Loucy (cell line): Measurements from ENCODE around the gene DOCK10.
A peak's percentile ranks its signal among the peaks of the same experiment; 100 is the strongest.

Source experiments
- H2AFZ ChIP-seq: fragments of 200-600 bp; sonication (generic); 2 replicates; pipeline ENCODE4 v1.6.0; 2016; ENCODE audit warnings: antibody characterized with exemption, mild to moderate bottlenecking, low read length, moderate library complexity
- H3F3A ChIP-seq: fragments of 200-600 bp; 2 replicates; pipeline ENCODE4 v1.6.0; 2016; ENCODE audit warnings: antibody characterized with exemption, low read depth, mild to moderate bottlenecking
- H3K27me3 ChIP-seq: fragments of 200-600 bp; sonication (generic); 2 replicates; pipeline ENCODE4 v1.6.1; 2014; ENCODE audit warnings: low read length, mild to moderate bottlenecking; ENCODE audit not compliant: insufficient read depth, poor library complexity, severe bottlenecking
- H3K36me3 ChIP-seq: fragments of 200-600 bp; sonication (generic); 2 replicates; pipeline ENCODE4 v1.6.1; 2016; ENCODE audit warnings: low read length; ENCODE audit not compliant: insufficient read depth
- H3K4me1 ChIP-seq: fragments of 200-600 bp; sonication (generic); 2 replicates; pipeline ENCODE4 v1.5.1; 2014; ENCODE audit warnings: low read length, mild to moderate bottlenecking; ENCODE audit not compliant: insufficient read depth, poor library complexity, severe bottlenecking
- H3K4me2 ChIP-seq: fragments of 200-600 bp; sonication (generic); 2 replicates; pipeline ENCODE4 v1.6.0; 2014; ENCODE audit warnings: antibody characterized with exemption, low read length, low read depth, mild to moderate bottlenecking; ENCODE audit not compliant: poor library complexity, severe bottlenecking
- H3K4me3 ChIP-seq: fragments of 200-600 bp; sonication (generic); 2 replicates; pipeline ENCODE4 v1.5.1; 2014; ENCODE audit warnings: low read length, mild to moderate bottlenecking, mixed read lengths; ENCODE audit not compliant: poor library complexity, severe bottlenecking
- H3K79me2 ChIP-seq: fragments of 200-600 bp; sonication (generic); 2 replicates; pipeline ENCODE4 v1.6.1; 2014; ENCODE audit warnings: low read length; ENCODE audit not compliant: insufficient read depth
- H3K9ac ChIP-seq: fragments of 200-600 bp; sonication (generic); 2 replicates; pipeline ENCODE4 v1.6.0; 2014; ENCODE audit warnings: mild to moderate bottlenecking, low read depth, low read length, moderate library complexity; ENCODE audit not compliant: poor library complexity, severe bottlenecking
- H3K9me2 ChIP-seq: fragments of 200-600 bp; sonication (generic); replicated peaks from 2 replicates; pipeline ENCODE4 v1.6.1; 2016; ENCODE audit warnings: low read depth, low read length, mixed read lengths
- H3K9me3 ChIP-seq: fragments of 200-600 bp; sonication (generic); 2 replicates; pipeline ENCODE4 v1.6.1; 2014; ENCODE audit warnings: mild to moderate bottlenecking, antibody characterized with exemption, low read length, low read depth; ENCODE audit not compliant: insufficient read depth
- H4K20me1 ChIP-seq: fragments of 200-600 bp; sonication (generic); 2 replicates; pipeline ENCODE4 v1.6.0; 2014; ENCODE audit warnings: antibody characterized with exemption, low read length, mild to moderate bottlenecking; ENCODE audit not compliant: insufficient read depth, poor library complexity, severe bottlenecking
- CTCF ChIP-seq: fragments of 200-600 bp; sonication (generic); conservative IDR thresholded peaks from 2 replicates; pipeline ENCODE4 v1.5.1; 2014; ENCODE audit warnings: mild to moderate bottlenecking, antibody characterized with exemption, low read length
- EZH2phosphoT487 ChIP-seq: fragments of 200-600 bp; IDR thresholded peaks from 2 replicates; pipeline ENCODE4 v1.6.1; 2018; ENCODE audit warnings: antibody characterized with exemption, mild to moderate bottlenecking, moderate library complexity, borderline replicate concordance

Gene DOCK10

GRCh38 chr2:225030893-225031292, 11.4 kb downstream of the DOCK10 start:
- no peaks in the 10 kb centered on the region for H3K36me3 ChIP-seq
- no peak overlapping the region for H3K9ac ChIP-seq
- TF ChIP-seq EZH2phosphoT487: no peak
- TF ChIP-seq CTCF: no peak
- no peaks in the 10 kb centered on the region for H3K9me2 ChIP-seq
- H3K4me1 ChIP-seq: peaks cover 60% of the 10 kb centered on the region
- H4K20me1 ChIP-seq: peaks cover 29% of the 10 kb centered on the region
- H3K79me2 ChIP-seq: peaks cover 55% of the 10 kb centered on the region; the same call in 1 of the 2 replicates
- no peaks in the 10 kb centered on the region; the same call in 1 of the 2 replicates for H3F3A ChIP-seq
- H3K27me3 ChIP-seq: no peaks in the 10 kb centered on the region
- H3K4me3 ChIP-seq: no peak overlapping the region
- H3K4me2 ChIP-seq: peak overlapping the region; percentile 50
- no peak overlapping the region for H2AFZ ChIP-seq
- H3K9me3 ChIP-seq: no peaks in the 10 kb centered on the region

GRCh38 chr2:225030203-225030602, 12.1 kb downstream of the DOCK10 start:
- H3F3A ChIP-seq: no peaks in the 10 kb centered on the region; the same call in 1 of the 2 replicates
- no peaks in the 10 kb centered on the region for H3K9me2 ChIP-seq
- no peak overlapping the region for H3K9ac ChIP-seq
- H3K4me1 ChIP-seq: peaks cover 66% of the 10 kb centered on the region
- H2AFZ ChIP-seq: no peak overlapping the region
- no peaks in the 10 kb centered on the region for H3K9me3 ChIP-seq
- peaks cover 33% of the 10 kb centered on the region for H4K20me1 ChIP-seq
- no peak overlapping the region for H3K4me2 ChIP-seq
- no peak for TF ChIP-seq CTCF
- no peak for TF ChIP-seq EZH2phosphoT487
- no peaks in the 10 kb centered on the region for H3K36me3 ChIP-seq
- no peaks in the 10 kb centered on the region for H3K27me3 ChIP-seq
- H3K79me2 ChIP-seq: peaks cover 51% of the 10 kb centered on the region; the same call in 1 of the 2 replicates
- no peak overlapping the region for H3K4me3 ChIP-seq

GRCh38 chr2:225028572-225028971, 13.7 kb downstream of the DOCK10 start:
- no peaks in the 10 kb centered on the region for H3K36me3 ChIP-seq
- no peak overlapping the region for H3K4me2 ChIP-seq
- H3F3A ChIP-seq: no peaks in the 10 kb centered on the region; the same call in 1 of the 2 replicates
- peaks cover 28% of the 10 kb centered on the region for H4K20me1 ChIP-seq
- no peaks in the 10 kb centered on the region for H3K27me3 ChIP-seq
- H3K4me3 ChIP-seq: no peak overlapping the region
- H3K9ac ChIP-seq: no peak overlapping the region
- peaks cover 42% of the 10 kb centered on the region; the same call in 1 of the 2 replicates for H3K79me2 ChIP-seq
- peaks cover 56% of the 10 kb centered on the region for H3K4me1 ChIP-seq
- TF ChIP-seq CTCF: no peak
- no peaks in the 10 kb centered on the region for H3K9me3 ChIP-seq
- H2AFZ ChIP-seq: no peak overlapping the region
- H3K9me2 ChIP-seq: no peaks in the 10 kb centered on the region
